ENCODE results near the gene PDIA4.
"Not testable (repeated sequence)": the region's sequence is repeated elsewhere in the genome, so short reads cannot be mapped to it uniquely, and the experiment has no call there.

The PDIA4 gene

DNA sequence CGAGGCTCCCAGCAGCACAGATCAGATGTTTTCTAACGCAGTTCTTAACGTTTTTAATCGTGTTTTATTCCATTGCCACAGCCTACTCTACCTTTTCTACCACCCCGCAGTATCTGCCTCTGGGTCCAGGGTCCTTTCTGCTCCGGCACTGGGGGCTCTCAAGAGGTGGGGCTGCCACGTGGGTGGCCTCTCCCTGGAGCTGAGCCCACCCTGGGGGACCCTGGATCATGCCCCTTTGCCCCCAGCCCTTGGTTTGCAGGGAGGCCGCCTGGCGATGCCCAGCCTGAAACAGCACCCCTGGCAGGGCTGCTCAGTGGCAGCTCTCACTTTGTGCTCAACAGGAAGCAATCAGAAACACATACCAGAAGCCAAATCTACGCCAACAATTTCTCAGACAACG, 25.3 kb downstream of the PDIA4 start:
- no peak for DNase-seq

DNA sequence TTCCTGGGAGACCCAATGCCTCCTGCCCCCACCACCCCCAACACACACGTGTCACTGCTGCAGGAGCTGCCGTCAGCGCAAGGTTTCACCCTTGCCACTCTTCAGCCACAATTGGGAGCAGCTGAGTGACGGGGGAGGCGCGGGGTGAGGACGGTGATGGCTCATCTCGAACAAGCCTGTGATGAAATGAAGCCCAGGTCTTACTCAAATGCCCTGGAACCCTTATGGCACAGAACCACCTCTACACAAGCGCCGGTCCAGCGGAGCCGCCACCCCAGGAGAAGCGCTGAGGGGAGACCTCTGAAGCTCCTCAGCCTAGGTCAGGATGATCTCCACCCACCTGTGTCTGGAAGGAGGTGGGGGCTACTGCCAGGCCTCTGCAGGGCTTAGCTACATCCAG, 25.7 kb downstream of the PDIA4 start:
- no peak for DNase-seq

DNA sequence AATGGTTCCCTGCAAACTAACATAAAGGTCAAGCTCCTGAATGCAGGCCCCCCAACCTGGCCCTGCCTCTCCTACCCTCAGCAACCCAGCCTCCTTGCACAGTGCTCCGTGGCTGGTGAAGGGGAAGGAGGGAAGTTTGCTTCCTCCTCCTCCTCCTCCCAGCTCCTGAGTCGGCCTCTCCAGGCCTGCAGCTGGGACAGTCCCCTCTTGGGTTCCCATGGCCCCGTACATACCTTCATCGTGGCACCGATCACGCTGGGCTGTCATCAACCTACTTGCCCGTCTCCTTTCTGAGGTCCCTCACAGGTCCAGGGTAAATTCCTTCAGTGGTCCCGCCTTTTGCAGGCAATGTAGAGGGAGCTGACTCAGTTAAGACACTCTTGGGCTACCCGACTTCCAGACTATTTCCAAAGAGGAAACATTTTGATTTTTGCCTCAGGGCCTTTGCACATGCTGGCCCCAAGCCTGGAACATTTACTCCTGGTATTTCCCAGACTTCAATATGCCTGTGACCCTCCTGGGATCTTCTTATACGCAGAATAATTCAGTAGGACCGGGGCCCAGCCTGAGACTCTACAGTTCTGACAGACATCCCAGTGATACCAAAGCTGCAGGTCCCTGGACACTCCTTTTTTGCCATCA, 26.8 kb downstream of the PDIA4 start:
- DNase-seq, result no peak

DNA sequence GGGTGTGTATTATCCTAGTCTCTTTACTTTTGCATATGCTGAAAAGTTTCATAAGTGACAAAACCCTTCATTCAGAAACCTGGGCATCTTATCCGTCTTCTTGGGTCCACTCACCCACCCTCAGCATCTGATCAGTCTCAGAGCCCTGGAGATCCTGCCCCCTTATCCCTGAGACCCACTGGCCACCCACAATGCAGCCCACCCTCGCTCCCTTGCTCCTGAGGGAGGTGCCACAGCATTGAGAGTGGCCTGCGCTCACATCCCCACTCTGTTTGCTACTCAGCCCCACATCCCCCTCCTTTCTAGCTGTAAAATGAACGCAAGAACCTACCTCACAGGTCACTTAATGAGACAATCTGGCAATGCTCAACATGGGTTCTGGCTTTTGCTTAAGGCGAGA, 27.3 kb downstream of the PDIA4 start:
- DNase-seq, result no peak

DNA sequence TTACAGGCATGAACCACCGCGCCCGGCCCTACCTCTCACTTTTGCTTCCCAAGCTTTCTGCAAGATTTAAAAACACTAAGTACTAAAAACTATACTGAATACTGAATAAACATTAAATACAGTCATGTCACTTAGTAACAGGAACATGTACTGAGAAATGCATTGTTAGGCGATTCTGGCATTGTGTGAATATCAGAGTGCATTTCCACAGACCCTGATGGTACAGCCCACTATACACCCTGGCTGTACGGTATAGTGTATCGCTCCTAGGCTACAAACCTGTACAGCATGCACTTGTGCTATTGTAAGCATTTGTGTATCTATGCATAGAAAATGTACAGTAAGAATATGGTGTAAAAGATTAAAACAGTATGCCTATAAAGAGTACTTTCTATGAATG, 29.1 kb downstream of the PDIA4 start:
- DNase-seq, result no peak

DNA sequence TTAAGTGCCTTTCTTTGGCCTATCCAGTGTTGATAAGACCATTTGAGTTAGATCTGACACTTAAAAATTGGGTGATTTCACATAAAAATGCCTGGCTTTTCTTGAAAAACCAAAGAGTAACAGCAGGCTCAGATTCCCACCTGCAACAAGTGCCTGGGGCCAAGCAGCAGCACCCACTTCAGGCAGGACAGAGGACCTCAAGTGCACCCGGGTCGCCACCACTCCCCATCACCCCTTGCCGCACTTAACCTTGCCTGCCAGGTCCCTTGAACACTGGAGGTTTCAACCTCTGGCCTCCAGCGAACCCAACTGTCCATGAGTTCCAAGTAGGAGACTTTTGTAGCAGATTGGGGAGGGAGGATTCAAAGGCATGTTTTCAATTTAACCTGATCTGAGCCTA, 30.8 kb downstream of the PDIA4 start:
- DNase-seq, result no peak

DNA sequence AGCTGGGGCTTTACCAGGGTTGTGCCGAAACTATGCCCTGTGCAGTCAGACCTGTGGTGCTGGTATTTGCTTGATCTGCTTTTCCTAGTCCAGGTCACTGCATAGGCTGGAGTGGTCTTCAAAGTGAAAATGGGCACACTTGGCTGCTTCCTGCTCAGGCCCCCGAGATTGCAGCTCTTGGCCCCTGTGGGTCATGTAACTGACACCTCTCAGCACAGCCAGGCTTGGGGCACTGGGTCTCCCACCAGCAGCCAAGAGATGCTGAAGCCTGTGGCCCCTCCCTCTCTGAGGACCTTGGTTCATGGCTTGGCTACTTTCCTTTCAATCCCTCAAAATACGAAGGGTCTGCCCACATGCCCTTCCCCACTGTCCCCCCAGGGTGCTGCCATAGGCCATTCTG, 33.7 kb downstream of the PDIA4 start:
- DNase-seq, result no peak

DNA sequence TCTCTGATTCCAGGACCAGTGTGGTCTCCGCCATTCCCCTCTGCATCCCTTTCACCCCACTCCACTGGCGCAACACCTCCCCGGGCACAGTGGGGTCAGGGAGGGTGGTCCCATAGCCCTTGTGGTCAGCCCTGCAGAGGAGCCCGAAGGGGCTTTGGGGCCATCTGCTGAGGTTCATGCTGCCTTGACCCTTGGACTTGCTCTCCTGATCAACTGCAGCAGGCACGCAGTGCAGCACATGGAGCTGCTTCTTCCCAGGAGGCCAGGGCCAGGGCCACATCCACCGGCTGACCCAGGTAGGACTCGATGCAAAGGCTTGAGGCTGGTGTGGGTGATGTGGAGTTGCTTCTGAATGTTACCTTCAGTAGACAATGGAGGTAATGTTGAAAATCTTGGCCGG, 35.1 kb downstream of the PDIA4 start:
- no peak for DNase-seq

DNA sequence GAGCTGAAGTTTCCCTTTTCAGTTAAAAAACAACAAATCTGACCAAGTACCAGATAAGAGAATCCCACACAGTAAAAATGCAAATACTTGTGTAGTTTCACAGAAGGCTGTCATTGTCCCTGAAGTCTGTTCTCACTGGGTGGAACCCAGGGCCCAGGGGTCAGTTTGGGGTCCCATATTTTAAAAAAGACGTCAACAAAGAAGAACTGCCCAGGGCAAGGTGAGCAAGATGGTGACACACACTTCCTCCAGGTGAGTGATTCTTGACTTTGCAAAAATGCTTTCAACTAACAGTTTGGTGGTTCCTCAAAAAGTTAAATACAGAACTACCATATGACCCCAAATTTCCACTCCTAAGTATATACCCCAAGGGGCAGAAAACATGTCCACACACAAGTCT, 36.8 kb downstream of the PDIA4 start:
- no peak for DNase-seq

DNA sequence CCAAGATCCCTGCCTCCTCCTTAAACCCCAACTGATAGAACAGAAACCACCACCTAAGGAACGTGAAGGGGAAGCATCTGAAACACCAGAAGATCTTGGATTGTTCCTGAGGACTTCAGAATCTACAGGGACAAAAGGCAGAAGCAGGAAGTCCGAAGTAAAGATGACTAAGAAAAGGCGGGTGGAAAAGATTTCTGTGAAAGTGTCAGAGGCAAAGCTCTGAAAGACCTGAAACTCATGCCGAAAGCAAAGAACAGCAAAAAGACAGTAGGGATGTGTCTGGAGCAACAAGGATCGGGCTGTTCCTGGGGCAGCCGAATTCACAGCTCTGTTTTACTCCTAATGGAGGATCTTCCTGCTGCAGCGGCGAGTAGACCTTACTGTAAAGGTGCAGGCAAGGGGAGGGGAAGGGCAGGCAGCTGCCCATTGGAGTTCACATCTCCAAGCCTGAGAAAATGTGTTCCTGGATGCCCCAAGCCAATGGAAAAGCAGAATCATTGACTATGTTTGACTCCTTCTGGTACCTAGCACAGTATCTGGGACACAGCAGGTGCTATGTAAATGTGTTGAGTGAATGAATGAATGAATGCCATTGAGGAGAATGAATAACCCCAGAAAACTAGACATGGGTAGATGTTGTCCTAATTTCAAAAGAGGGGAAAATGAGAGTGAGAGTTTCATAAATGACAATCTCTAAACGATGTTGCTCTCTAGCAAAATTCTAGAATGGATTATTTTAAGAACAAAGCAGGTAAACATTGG, 40.4 kb downstream of the PDIA4 start:
- no peak for DNase-seq

DNA sequence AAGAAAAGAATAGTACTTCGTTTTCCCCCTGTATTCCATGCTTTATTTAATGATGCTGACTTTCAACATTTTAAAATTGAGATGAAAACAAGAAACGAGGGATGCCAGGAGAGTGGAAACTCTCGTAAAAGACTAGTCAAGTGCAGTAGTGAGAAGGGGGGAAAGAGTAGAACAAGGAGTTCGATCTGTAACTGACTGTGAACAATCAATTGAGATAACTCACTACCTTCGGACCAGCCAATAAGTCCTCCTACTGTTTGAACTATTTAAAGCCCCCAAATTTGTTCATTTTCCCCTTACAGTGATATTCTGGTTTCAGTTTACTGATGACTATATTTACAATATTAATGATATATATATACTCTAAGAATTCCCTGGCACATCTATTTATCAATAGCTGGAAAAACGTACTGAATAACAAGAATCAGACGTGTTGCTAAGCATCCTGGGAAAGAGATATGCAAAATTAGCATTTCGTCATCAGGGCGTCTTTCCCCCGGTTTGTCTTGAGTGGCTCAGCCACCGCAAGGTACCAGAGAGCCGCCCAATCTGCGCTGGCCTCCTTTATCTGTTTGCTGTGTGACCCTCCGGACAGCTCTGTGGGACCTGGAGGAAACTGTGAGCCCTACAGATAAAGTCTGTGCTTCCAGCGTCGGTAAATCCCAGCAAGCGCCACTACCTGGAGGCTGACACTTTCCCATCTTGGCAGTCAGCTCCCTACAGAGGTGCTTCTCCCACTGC, 41.1 kb downstream of the PDIA4 start:
- peak; percentile 76 to 83 for DNase-seq

DNA sequence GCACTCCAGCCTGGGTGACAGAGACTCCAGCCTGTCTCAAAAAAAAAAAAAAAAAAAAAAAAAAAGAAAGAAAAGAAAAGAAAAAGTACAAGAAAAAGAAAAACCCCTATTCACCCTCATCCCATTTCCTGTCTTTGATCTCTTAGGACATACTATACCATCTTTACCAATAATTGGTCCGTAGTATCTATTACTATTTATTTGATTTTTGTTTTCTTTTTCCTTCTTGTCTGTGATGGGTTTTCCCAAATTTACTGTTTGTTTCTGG, 41.6 kb downstream of the PDIA4 start:
- DNase-seq, result no peak

DNA sequence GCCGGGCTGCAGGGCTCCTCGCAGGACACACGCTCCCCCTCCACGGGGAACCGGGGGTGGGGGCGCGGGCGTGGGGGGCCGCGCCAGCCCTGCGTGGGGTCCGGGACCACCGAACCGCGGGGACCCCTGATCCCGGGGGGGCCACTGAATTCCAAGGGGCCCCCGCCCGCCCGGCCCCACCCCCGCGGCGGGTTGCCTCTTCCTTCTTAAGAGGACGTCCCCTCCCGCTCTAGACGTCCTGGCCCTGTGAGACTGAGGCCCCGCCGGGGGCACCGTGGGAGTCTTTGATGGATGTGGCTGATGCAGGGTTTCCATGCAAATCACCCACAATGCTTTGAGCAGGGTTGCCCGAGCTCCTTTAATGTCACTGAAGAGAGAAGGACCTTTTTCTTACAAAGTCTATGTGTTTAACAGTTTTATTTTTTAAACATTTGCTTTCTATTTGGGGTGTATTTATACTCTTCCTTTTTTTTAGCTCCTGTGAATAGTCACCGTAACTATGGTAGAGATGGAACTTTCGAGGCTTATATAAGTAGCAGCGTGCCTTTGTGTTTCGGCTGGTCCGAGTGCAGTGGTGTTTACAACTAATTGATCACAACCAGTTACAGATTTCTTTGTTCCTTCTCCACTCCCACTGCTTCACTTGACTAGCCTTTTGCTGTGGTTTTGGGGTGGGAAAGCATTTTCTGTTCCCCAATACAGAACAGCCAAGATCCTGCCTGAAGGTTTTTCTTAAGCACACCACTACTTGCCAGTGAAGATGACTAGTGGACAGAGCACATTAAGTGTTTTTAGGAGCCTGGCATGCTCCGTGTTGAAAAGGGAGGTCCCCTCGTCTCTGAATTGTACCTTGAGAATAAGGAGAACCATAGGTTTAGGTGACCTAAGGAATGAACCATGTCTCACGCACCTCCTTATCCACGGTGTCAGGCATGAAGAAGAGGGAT, 44.8 kb downstream of the PDIA4 start:
- DNase-seq, result peak; percentile 89 to 90

DNA sequence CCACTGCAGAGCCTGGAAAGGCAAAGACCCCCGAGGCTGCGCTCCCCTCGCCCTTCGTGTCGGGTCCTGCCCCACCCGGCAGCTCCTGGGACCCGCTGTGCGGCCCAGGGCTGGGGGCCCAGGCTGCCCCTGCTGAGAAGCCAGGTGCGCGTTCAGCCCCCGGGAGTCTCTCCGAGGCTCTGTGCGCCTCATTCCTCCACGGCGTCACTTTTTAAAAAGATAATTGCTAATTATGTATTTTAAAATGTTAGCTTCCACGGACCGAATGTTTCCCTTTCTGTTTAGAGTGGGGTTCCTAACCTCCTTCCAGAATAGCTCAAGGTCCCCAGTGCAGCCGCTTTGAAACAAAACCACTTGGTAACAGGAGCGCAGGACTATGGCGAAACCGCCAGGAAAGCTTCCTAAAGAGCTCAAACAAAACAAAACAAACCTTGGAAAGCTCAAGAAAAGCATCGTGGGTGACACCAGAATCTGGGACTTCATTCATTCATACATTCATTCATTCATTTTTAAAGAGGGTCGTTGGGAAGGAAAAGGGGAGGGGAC, 45.6 kb downstream of the PDIA4 start:
- peak; percentile 43 to 51 for DNase-seq

DNA sequence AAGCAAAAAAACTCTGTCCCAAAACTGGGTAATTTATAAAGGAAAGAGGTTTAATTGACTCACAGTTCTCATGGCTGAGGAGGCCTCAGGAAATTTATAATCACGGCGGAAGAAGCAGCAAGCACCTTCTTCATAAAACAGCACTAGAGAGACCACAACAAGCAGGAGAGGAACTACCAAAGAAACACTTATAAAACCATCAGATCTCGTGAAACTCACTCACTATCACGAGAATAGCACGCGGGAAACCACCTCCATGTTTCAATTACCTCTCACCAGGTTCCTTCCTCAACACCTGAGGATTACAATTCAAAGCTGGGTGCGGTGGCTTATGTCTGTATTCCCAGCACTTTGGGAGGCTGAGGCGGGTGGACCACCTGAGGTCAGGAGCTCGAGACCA, 48.5 kb downstream of the PDIA4 start:
- DNase-seq, result peak in 1 of 2 experiments; percentile 39

DNA sequence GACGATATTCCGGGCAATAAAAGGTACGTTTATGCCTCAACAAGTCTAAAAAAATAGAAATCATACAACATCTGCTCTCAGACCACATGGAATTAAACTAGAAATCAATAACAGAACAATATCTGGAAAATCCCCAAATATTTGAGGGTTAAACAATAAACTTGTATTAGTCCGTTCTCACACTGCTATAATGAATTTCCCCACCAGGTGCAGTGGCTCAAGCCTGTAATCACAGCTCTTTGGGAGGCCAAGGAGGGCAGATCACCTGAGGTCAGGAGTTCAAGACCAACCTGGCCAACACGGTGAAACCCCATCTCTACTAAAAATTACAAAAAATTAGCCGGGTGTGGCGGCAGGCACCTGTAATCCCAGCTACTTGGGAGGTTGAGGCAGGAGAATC, 49.2 kb downstream of the PDIA4 start:
- not testable (repeated sequence) for DNase-seq

DNA sequence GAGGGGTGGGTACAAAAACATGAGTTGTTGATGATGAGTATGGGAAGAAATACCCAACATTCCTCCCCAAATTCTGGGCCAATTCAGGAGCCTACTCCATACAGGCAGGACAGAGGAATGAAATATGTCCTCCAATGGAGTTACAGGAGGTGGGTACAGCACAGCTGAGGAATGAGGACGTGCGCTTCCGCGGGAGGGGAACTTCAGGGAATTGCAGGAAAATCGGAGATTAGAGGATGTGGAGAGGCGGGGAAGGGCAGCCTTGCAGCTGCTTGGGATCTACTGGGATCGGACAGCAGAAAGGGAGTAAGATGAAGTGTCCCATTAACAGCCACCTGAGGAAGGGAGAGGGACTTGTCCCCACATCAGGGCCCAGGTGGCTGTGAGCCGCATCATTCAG, 50.2 kb downstream of the PDIA4 start:
- DNase-seq, result no peak

DNA sequence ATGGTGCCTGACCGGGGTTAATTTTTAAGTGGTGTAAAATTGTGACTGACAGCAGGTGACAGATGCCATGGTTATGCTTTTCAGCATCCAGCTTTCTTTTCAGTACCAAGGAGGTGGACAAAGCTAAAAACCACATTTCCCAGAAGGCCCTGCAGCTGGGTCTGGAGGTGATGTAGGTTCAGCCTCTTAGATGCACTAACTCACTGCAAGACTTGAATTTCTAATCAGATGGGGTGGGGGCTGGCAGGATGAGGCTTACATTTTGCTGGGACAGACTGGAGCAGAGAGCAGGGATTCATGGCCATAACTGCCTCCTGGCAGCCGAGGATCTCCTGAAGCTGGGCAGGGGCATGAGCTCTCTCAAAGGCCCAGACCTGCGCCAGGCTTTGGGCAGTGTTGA, 52.4 kb downstream of the PDIA4 start:
- DNase-seq, result no peak

DNA sequence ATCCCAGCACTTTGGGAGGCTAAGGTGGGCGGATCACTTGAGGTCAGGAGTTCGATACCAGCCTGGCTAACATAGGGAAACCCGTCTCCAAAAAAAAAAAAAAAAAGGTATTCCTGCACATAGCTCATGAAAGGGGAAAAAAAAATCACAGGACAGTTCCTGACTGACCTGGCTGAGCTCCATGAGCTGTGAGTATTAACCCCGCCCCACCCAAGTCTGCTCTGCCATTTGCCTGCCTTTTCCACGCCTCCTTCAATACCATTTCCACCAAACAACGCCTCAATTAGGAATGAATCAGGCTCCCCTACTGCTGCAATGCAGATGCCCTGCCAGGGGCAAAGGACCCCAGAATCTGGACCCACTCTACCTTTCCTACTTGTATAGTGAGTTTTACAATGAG, 55.0 kb downstream of the PDIA4 start:
- no peak for DNase-seq

DNA sequence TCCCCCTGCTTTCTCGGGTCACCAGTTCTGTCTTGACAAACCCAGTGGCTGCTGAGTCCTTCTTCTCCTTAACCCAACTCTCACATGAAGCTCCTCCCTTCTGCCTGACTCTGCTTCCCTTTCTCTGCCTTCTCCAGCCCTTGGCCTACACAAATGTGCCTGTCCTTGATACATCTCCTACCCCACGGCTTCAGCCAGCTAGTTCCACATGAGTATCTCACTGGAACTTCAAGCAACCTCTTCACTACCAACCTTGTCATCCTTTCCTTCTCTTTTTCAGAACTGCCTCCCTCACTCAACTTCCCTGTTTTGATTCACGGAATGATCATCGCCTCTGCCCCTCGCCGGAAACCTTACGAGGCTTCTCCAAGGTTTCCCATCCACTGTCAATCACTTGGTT, 55.9 kb downstream of the PDIA4 start:
- DNase-seq, result no peak

DNA sequence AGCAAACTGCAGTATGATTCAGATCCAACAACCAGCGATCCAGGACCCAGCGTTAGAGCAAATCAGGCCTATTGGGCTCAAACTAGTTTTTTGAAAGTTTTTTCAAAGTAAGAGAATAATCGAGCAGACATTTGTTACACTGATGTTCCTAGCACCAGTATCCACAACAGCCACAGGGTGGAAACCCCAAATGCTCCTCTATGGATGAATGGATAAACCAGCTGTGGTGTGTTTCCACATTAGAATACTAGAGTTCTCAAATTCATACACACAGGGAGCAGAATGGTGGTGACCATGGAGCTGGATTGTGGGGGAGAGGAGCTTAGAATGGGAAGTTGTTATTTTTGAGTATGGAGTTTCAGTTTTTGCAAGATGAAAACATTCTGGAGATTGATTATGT, 60.7 kb downstream of the PDIA4 start:
- no peak for DNase-seq

DNA sequence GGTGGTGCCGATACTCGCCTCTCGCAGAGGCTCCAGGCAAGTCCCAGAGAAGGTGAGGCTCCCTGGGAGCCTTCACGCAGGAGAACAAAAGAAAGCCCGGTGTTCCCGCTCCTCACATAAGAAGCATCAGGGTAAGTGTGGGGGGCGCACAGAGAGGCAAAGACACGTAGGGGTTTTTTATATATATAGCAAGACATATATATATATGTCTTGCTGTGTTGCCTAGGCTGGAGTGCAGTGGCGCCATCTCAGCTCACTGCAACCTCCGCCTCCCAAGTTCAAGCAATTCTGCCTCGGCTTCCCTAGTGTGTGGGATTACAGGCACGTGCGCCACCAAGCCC, 61.3 kb downstream of the PDIA4 start:
- no peak for DNase-seq
